ENCODE data around the gene SLC7A6OS. TPM values are rescaled to one million over a fixed set of nuclear protein-coding genes. Genes with fewer than 3 reads are reported as not detected.
"Not testable (repeated sequence)": the region's sequence is repeated elsewhere in the genome, so short reads cannot be mapped to it uniquely, and the experiment has no call there.

Gene SLC7A6OS
- total RNA-seq, 2 donors from 2014 or later, result 21.3 to 21.8 TPM

- Mint-ChIP-seq H3K4me1 (peaks cover 14% of the 10 kb centered on the region), H3K27me3 (no peaks in the 10 kb centered on the region), H3K4me3 (no peak overlapping the region), H3K27ac (peak overlapping the region; percentile 32), H3K36me3 (ENCODE audit: low read depth) (peaks cover 100% of the 10 kb centered on the region), H3K9me3 (no peaks in the 10 kb centered on the region)
- ATAC-seq (replicated peaks), result no peak
Measured at GRCh38 chr16:68298312-68298711, 12.4 kb downstream of the SLC7A6OS start.

DNA sequence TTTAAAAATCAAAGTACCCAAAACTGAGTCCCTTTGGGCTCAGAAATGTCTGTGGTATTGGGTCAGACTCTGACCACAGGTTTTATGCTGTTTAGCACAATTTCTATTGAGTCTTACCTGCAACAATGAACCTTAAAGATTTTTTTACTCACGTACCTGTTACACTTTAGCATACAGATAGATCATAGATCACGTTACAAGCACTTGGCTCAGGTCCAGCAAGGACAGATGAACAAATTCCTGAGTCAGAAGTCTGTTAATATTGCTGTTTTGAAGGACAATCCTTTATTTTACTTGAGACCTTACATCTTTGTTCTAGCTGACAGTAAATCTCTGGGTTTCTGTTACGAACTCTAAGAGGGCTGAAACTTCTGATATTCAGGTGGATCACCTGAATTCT lies 12.8 kb downstream of the SLC7A6OS start:
- Mint-ChIP-seq H3K36me3 (ENCODE audit: low read depth) (peaks cover 100% of the 10 kb centered on the region), H3K4me3 (no peak overlapping the region), H3K27me3 (no peaks in the 10 kb centered on the region), H3K27ac (peak overlapping the region; percentile 32), H3K9me3 (no peaks in the 10 kb centered on the region), H3K4me1 (peaks cover 14% of the 10 kb centered on the region)
- no peak for ATAC-seq (replicated peaks)

DNA sequence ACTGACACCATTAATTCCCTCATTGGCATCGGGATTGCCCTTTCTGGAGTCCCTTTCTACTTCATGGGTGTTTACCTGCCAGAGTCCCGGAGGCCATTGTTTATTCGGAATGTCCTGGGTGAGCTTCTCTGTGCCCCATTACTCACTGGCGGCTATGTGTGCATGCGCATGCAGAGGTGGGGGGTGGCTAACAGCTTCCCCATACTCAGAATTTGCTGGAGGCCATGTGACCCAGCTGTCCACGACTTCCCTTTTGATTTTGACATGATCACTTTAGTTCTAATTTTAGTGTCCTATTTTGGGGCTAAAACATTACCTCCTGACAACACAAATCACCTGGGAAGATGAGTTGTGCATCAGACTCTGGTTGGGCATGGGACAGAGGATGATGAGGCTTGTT lies 14.1 kb downstream of the SLC7A6OS start:
- Mint-ChIP-seq H3K9me3 (no peaks in the 10 kb centered on the region), H3K27me3 (no peaks in the 10 kb centered on the region), H3K4me3 (no peak overlapping the region), H3K36me3 (ENCODE audit: low read depth) (peaks cover 100% of the 10 kb centered on the region), H3K27ac (peak overlapping the region; percentile 32), H3K4me1 (peaks cover 18% of the 10 kb centered on the region)
- ATAC-seq (replicated peaks), result no peak

- Mint-ChIP-seq H3K9me3 (no peaks in the 10 kb centered on the region), H3K27me3 (no peaks in the 10 kb centered on the region), H3K4me1 (peaks cover 21% of the 10 kb centered on the region), H3K4me3 (no peak overlapping the region), H3K36me3 (ENCODE audit: low read depth) (peaks cover 100% of the 10 kb centered on the region), H3K27ac (peak overlapping the region; percentile 32)
- no peak for ATAC-seq (replicated peaks)
Measured at GRCh38 chr16:68296291-68296690, 14.5 kb downstream of the SLC7A6OS start.

DNA sequence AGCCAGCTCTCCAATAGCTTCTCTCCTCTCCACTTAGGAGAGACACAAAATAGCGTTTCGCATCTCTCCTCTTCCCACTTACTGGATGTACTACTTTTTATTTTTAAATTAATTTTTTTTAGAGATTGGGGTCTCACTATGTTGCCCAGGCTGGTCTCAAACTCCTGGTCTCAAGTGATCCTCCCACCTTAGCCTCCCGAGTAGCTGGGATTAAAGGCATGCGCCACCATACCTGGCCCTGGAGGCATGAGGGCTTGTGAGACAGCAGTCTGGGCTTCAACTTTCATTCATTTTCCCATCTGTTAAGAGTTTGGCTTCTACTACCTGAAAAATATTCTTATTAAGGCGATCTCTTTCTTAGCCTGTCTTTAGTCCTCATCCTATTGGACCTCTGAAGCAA lies 18.3 kb downstream of the SLC7A6OS start:
- Mint-ChIP-seq H3K9me3 (no peaks in the 10 kb centered on the region), H3K4me1 (peaks cover 41% of the 10 kb centered on the region), H3K27ac (peak overlapping the region; percentile 88), H3K36me3 (ENCODE audit: low read depth) (peaks cover 99% of the 10 kb centered on the region), H3K27me3 (no peaks in the 10 kb centered on the region), H3K4me3 (no peak overlapping the region)
- ATAC-seq (replicated peaks), result no peak

- no peak for ATAC-seq (replicated peaks)
- peak overlapping the region; percentile 88 for H3K27ac Mint-ChIP-seq
- no peaks in the 10 kb centered on the region for H3K9me3 Mint-ChIP-seq
- peaks cover 51% of the 10 kb centered on the region for H3K4me1 Mint-ChIP-seq
- H3K4me3 Mint-ChIP-seq, result peak overlapping the region; percentile 79
- H3K36me3 Mint-ChIP-seq (ENCODE audit: low read depth), result peaks cover 99% of the 10 kb centered on the region
- H3K27me3 Mint-ChIP-seq, result no peaks in the 10 kb centered on the region
Measured at GRCh38 chr16:68291227-68291626, 19.5 kb downstream of the SLC7A6OS start.

GRCh38 chr16:68290450-68290849 lies 20.3 kb downstream of the SLC7A6OS start:
- Mint-ChIP-seq H3K9me3 (no peaks in the 10 kb centered on the region), H3K27ac (peak overlapping the region; percentile 88), H3K27me3 (no peaks in the 10 kb centered on the region), H3K4me3 (peak overlapping the region; percentile 79), H3K4me1 (peaks cover 55% of the 10 kb centered on the region), H3K36me3 (ENCODE audit: low read depth) (peaks cover 96% of the 10 kb centered on the region)
- no peak for ATAC-seq (replicated peaks)

- Mint-ChIP-seq H3K4me3 (peak overlapping the region; percentile 79), H3K27me3 (no peaks in the 10 kb centered on the region), H3K4me1 (peaks cover 59% of the 10 kb centered on the region), H3K27ac (peak overlapping the region; percentile 88), H3K36me3 (ENCODE audit: low read depth) (peaks cover 94% of the 10 kb centered on the region), H3K9me3 (no peaks in the 10 kb centered on the region)
- ATAC-seq (replicated peaks), result peak; percentile 88
Measured at GRCh38 chr16:68289621-68290329, 21.0 kb downstream of the SLC7A6OS start.

DNA sequence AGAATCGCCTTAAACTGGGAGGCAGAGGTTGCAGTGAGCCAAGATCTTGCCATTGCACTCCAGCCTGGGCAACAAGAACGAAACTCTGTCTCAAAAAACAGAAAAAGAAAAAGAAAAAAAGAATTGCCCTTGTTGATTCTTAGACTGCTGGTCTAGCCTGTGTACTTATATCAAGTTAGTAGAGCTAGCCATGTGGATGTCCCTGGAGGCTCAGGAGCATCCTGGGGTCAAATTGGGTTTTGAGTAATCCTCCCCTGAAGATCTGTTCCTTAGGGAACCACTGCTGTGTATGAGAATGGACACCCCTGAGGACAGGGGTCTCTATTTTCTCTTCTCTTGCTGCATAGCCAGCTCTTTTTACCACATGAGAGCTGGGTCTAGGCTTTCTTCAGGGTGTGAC lies 21.5 kb downstream of the SLC7A6OS start:
- no peaks in the 10 kb centered on the region for H3K27me3 Mint-ChIP-seq
- ATAC-seq (replicated peaks), result no peak
- no peaks in the 10 kb centered on the region for H3K9me3 Mint-ChIP-seq
- H3K4me1 Mint-ChIP-seq, result peaks cover 65% of the 10 kb centered on the region
- peak overlapping the region; percentile 79 for H3K4me3 Mint-ChIP-seq
- peak overlapping the region; percentile 88 for H3K27ac Mint-ChIP-seq
- H3K36me3 Mint-ChIP-seq (ENCODE audit: low read depth), result peaks cover 94% of the 10 kb centered on the region

- H3K9me3 Mint-ChIP-seq; ATAC-seq (replicated peaks); H3K27me3 Mint-ChIP-seq: not testable (repeated sequence)
- H3K4me3 Mint-ChIP-seq, result peak overlapping the region; percentile 79
- peak overlapping the region; percentile 88 for H3K27ac Mint-ChIP-seq
- peaks cover 94% of the 10 kb centered on the region for H3K36me3 Mint-ChIP-seq (ENCODE audit: low read depth)
- H3K4me1 Mint-ChIP-seq, result peaks cover 69% of the 10 kb centered on the region
Measured at GRCh38 chr16:68288796-68289195, 21.9 kb downstream of the SLC7A6OS start.

DNA sequence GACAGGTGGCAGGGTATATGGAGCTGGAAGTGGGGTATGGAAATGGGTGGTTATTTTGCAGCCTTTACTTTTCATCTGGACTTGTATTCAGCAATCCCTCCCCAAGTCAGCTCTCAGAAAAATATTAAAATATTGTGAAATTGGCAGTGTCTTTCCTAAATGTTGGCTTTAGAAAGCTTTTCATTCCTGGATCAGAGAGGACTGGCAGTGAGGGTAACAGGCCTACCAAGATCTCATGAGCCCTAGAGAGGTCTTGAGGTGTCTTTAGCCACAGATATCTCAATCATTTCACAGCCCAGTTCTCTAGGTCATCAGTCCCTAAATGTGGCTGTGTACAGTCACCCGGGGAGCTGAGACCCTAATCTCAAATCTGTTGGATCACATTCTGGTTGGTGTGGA lies 22.5 kb downstream of the SLC7A6OS start:
- Mint-ChIP-seq H3K4me1 (peaks cover 71% of the 10 kb centered on the region), H3K9me3 (no peaks in the 10 kb centered on the region), H3K4me3 (peak overlapping the region; percentile 79), H3K27me3 (no peaks in the 10 kb centered on the region), H3K36me3 (ENCODE audit: low read depth) (peaks cover 94% of the 10 kb centered on the region), H3K27ac (peak overlapping the region; percentile 88)
- no peak for ATAC-seq (replicated peaks)

DNA sequence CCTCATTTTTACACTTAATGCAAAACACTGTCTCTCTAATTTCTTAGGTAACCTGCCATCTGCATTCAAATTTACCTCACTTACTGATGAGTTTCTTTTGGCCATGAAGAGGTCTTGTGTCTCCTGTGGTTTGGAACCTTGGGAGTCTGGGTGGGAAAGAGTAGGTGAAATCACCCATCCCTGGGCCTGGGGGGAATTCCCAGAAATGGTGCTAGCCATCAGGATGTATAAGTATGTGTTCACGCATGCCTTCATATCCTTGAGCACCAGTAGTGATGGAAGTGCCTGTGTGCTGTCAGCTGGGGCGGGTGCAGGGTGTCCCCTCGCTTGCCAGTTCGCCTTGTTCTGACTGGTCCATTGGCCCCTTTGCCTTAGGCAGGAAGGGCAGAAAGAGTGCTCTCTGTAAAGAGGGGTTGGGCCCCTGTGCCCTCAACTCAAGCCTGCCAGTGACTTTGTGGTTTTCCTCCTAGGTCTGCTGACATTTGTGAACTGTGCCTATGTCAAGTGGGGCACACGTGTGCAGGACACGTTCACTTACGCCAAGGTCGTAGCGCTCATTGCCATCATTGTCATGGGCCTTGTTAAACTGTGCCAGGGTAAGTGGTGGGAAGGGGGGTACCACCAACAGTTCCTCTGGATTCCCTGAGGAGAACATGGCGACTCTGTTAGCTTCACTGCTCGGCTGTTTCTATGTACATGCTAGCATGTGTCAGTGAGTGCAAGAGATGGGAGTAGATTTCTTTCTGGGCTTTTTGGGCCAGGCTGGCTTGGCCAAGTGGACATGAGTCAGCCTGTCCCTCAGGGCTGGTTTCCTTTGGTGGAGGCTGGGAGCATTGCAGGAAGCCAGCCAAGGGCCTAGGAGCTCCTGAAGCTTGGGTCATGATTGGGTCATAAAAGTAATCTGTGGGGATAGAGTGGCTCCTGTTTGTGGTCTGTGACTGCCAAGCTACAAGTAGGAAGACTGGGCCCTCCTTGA lies 23.2 kb downstream of the SLC7A6OS start:
- Mint-ChIP-seq H3K9me3 (no peaks in the 10 kb centered on the region), H3K4me3 (peak overlapping the region; percentile 79)
- peak; percentile 20 for ATAC-seq (replicated peaks)

GRCh38 chr16:68286153-68287074 lies 24.3 kb downstream of the SLC7A6OS start:
- H3K27ac Mint-ChIP-seq, result peak overlapping the region; percentile 88
- H3K36me3 Mint-ChIP-seq (ENCODE audit: low read depth), result peaks cover 94% of the 10 kb centered on the region
- H3K27me3 Mint-ChIP-seq, result no peaks in the 10 kb centered on the region
- peak overlapping the region; percentile 79 for H3K4me3 Mint-ChIP-seq
- H3K4me1 Mint-ChIP-seq, result peaks cover 74% of the 10 kb centered on the region
- H3K9me3 Mint-ChIP-seq, result no peaks in the 10 kb centered on the region
- peak; percentile 21 for ATAC-seq (replicated peaks)

More for the DNA sequence above, 23.2 kb downstream of the SLC7A6OS start:
- Mint-ChIP-seq H3K4me1 (peaks cover 73% of the 10 kb centered on the region), H3K27ac (peak overlapping the region; percentile 88), H3K36me3 (ENCODE audit: low read depth) (peaks cover 94% of the 10 kb centered on the region), H3K27me3 (no peaks in the 10 kb centered on the region)

DNA sequence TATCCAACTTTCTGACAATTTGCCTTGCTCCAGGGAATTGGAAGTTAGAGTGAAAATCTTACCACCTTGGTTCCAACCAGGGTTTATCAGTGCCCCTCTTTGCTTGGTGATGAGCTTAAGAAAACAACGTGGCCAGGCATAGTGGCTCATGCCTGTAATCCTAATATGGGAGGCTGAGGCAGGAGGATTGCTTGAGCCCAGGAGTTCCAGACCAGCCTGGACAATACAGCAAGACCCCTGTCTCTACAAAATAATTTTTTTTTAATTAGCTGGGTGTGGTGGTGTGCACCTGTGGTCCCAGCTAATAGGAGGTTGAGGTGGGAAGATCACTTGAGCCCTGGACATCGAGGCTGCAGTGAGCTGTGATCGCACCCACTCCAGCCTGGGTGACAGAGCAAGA lies 25.1 kb downstream of the SLC7A6OS start:
- H3K27ac Mint-ChIP-seq, result peak overlapping the region; percentile 88
- no peaks in the 10 kb centered on the region for H3K9me3 Mint-ChIP-seq
- peaks cover 94% of the 10 kb centered on the region for H3K36me3 Mint-ChIP-seq (ENCODE audit: low read depth)
- H3K4me1 Mint-ChIP-seq, result peaks cover 74% of the 10 kb centered on the region
- no peaks in the 10 kb centered on the region for H3K27me3 Mint-ChIP-seq
- no peak for ATAC-seq (replicated peaks)
- H3K4me3 Mint-ChIP-seq, result peak overlapping the region; percentile 79

All from activated T-helper 17 cell treated with anti-CD3 and anti-CD28 coated beads, Interleukin-2, amount 50 U/mL, for 72 hours (primary cell).